Activated CD4-positive, alpha-beta T cell treated with anti-CD3 and anti-CD28 coated beads, Interleukin-2, amount 10 ng/mL, durations not matched to agents 24 days and 14 days (primary cell): Measurements from ENCODE around the gene MS4A13. TPM values are rescaled to one million over a fixed set of nuclear protein-coding genes. Genes with fewer than 3 reads are reported as not detected.

Experiments used
- DNase-seq: peaks from one replicate; pipeline ENCODE4 v3.0.0; 2022
- H3K27ac Mint-ChIP-seq: one replicate; pipeline ENCODE4 v1.8.0; 2022; ENCODE audit warnings: mild to moderate bottlenecking, mixed read lengths
- H3K27me3 Mint-ChIP-seq: one replicate; pipeline ENCODE4 v1.8.0; 2022; ENCODE audit warnings: mixed read lengths
- H3K36me3 Mint-ChIP-seq: one replicate; pipeline ENCODE4 v1.8.0; 2022; ENCODE audit warnings: low read depth, mild to moderate bottlenecking, mixed read lengths
- H3K4me1 Mint-ChIP-seq: one replicate; pipeline ENCODE4 v1.8.0; 2021; ENCODE audit warnings: mixed read lengths
- H3K4me3 Mint-ChIP-seq: one replicate; pipeline ENCODE4 v1.8.0; 2022; ENCODE audit warnings: mild to moderate bottlenecking, moderate library complexity, mixed read lengths
- H3K9me3 Mint-ChIP-seq: one replicate; pipeline ENCODE4 v1.8.0; 2021; ENCODE audit warnings: mixed read lengths
- intact Hi-C: fragments of 100-400 bp; cut with micrococcal nuclease; formaldehyde crosslinking; loops from one replicate; pipeline ENCODE4 v1.15.1; 2023
- total RNA-seq: library from RNA; stranded (reverse); gene quantifications from 2 replicates; pipeline ENCODE4 v1.2.3, GENCODE V29; 2022

Gene MS4A13, protein sequence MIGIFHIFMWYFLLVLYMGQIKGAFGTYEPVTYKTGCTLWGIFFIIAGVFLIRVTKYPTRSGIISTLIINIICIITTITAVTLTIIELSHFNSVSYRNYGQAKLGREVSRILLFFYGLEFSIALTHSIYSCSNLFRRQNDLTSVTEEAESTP
- not detected in 2 replicates for total RNA-seq

- H3K27ac Mint-ChIP-seq: no peak within 1 kb of the TSS
- no peak for DNase-seq
- intact Hi-C loops: no loop called here
- H3K9me3 Mint-ChIP-seq: no peaks in the 10 kb centered on the region
- peaks cover 10% of the 10 kb centered on the region for H3K27me3 Mint-ChIP-seq
- H3K36me3 Mint-ChIP-seq: no peaks in the 10 kb centered on the region
- no peak within 1 kb of the TSS for H3K4me3 Mint-ChIP-seq
- no peaks in the 10 kb centered on the region for H3K4me1 Mint-ChIP-seq
Measured at GRCh38 chr11:60515144-60515855, at the start of gene MS4A13. Gene MS4A13, plus strand, starts transcription at chr11:60515392. Its CDS starts 2,692 bp downstream, at chr11:60518084.

- Mint-ChIP-seq H3K27ac (no peak overlapping the region), H3K9me3 (no peaks in the 10 kb centered on the region), H3K27me3 (peaks cover 23% of the 10 kb centered on the region), H3K4me1 (no peaks in the 10 kb centered on the region), H3K4me3 (no peak overlapping the region), H3K36me3 (no peaks in the 10 kb centered on the region)
- DNase-seq: no peak
- intact Hi-C loops: no loop called here
Measured at GRCh38 chr11:60468829-60469228, 46.4 kb upstream of the MS4A13 start.

GRCh38 chr11:60469723-60470122 lies 45.5 kb upstream of the MS4A13 start:
- no peak for DNase-seq
- peaks cover 25% of the 10 kb centered on the region for H3K27me3 Mint-ChIP-seq
- H3K4me3 Mint-ChIP-seq: no peak overlapping the region
- H3K36me3 Mint-ChIP-seq: no peaks in the 10 kb centered on the region
- H3K9me3 Mint-ChIP-seq: no peaks in the 10 kb centered on the region
- no peaks in the 10 kb centered on the region for H3K4me1 Mint-ChIP-seq
- H3K27ac Mint-ChIP-seq: no peak overlapping the region
- intact Hi-C loops: no loop called here

DNA sequence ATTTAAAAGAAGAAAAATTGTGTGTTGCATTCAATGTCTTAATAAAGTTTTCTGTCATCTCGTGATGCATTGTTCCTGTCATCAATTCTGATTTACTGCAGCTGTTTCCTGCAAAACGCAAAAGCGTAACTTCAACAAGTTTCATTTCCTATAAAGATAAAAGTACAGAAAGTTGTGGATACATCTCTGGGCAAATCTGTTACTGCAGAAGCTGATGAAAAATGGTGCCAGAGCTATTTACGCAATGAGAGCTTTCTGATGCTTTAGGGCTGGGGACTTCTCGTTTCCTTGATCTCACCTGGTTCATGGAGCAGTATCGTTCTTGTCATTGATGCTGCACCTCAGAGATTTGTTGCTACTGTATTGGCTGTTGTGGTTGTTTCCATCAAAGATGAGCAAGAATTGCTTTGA lies 38.2 kb upstream of the MS4A13 start:
- DNase-seq: no peak
- Mint-ChIP-seq H3K27me3 (peaks cover 23% of the 10 kb centered on the region), H3K4me1 (peaks cover 1% of the 10 kb centered on the region), H3K4me3 (no peak overlapping the region), H3K9me3 (no peaks in the 10 kb centered on the region), H3K27ac (no peak overlapping the region), H3K36me3 (no peaks in the 10 kb centered on the region)
- intact Hi-C loops: no loop called here

DNA sequence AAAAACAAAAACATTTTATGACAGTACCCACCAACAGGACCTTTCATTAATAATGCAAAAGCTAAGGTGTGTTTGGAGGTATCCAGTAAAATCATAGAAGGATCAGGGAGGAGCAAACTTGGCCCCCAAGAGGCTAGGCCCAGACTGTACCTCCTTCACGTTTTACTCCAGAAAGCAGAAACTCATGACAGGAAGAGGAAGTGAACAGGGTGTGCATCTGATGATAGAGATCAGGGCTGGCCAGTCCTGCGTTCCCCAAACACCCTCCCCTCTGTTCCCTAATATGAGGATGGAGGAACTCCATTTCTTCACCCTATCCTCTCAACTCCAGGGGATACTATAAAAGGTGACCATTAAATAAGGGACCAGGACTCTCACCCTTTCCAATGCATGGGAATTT lies 32.8 kb upstream of the MS4A13 start:
- no peaks in the 10 kb centered on the region for H3K36me3 Mint-ChIP-seq
- H3K4me3 Mint-ChIP-seq: no peak overlapping the region
- H3K27me3 Mint-ChIP-seq: peaks cover 20% of the 10 kb centered on the region
- no peaks in the 10 kb centered on the region for H3K4me1 Mint-ChIP-seq
- intact Hi-C loops: no loop called here
- no peaks in the 10 kb centered on the region for H3K9me3 Mint-ChIP-seq
- no peak overlapping the region for H3K27ac Mint-ChIP-seq
- DNase-seq: no peak

- Mint-ChIP-seq H3K4me3 (no peak overlapping the region), H3K27ac (no peak overlapping the region), H3K4me1 (no peaks in the 10 kb centered on the region), H3K9me3 (no peaks in the 10 kb centered on the region), H3K36me3 (no peaks in the 10 kb centered on the region), H3K27me3 (peaks cover 9% of the 10 kb centered on the region)
- DNase-seq: peak; percentile 59
- intact Hi-C loops: loop anchor here (5.0 kb wide), 1 partner anchor 119 kb away; no protein-coding TSS in a partner anchor
Measured at GRCh38 chr11:60485987-60486386, 29.2 kb upstream of the MS4A13 start.

GRCh38 chr11:60492488-60493009 lies 22.6 kb upstream of the MS4A13 start, which contains the start of gene MS4A12:
Gene MS4A12, plus strand, starts transcription at chr11:60492778. Its CDS starts 4,541 bp downstream, at chr11:60497319.
- no peaks in the 10 kb centered on the region for H3K36me3 Mint-ChIP-seq
- no peak for DNase-seq
- no peaks in the 10 kb centered on the region for H3K4me1 Mint-ChIP-seq
- H3K27ac Mint-ChIP-seq: no peak within 1 kb of the TSS
- H3K27me3 Mint-ChIP-seq: peaks cover 27% of the 10 kb centered on the region
- H3K9me3 Mint-ChIP-seq: no peaks in the 10 kb centered on the region
- H3K4me3 Mint-ChIP-seq: no peak within 1 kb of the TSS
- intact Hi-C loops: no loop called here

DNA sequence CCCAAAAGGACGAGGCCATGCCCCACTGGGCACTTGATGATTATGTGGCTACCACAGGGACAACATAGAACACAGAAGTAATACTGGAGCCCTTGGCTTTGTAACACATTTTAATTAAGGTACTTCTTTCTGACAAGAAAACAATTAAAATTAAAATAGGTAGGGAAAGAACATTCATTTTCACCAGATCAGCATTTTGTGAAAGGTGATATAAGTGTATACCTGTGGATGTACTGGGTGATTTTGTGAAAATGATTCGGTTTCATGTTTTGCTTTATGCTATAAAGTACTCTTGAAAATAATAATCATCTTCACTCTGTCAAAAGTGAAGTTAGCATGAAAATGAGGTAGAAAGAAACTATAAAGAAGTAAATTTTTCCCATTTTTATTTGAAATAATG lies 21.7 kb upstream of the MS4A13 start:
- Mint-ChIP-seq H3K9me3 (no peaks in the 10 kb centered on the region), H3K36me3 (no peaks in the 10 kb centered on the region), H3K4me3 (no peak overlapping the region), H3K4me1 (no peaks in the 10 kb centered on the region), H3K27me3 (peaks cover 31% of the 10 kb centered on the region), H3K27ac (no peak overlapping the region)
- intact Hi-C loops: no loop called here
- no peak for DNase-seq

GRCh38 chr11:60498399-60498798 lies 16.8 kb upstream of the MS4A13 start:
- no peak overlapping the region for H3K27ac Mint-ChIP-seq
- no peak for DNase-seq
- peaks cover 66% of the 10 kb centered on the region for H3K27me3 Mint-ChIP-seq
- no peaks in the 10 kb centered on the region for H3K4me1 Mint-ChIP-seq
- H3K36me3 Mint-ChIP-seq: no peaks in the 10 kb centered on the region
- H3K4me3 Mint-ChIP-seq: no peak overlapping the region
- intact Hi-C loops: no loop called here
- no peaks in the 10 kb centered on the region for H3K9me3 Mint-ChIP-seq

GRCh38 chr11:60498853-60499252 lies 16.3 kb upstream of the MS4A13 start:
- Mint-ChIP-seq H3K27me3 (peaks cover 68% of the 10 kb centered on the region), H3K4me1 (peaks cover under 1% of the 10 kb centered on the region), H3K4me3 (no peak overlapping the region), H3K9me3 (no peaks in the 10 kb centered on the region), H3K36me3 (no peaks in the 10 kb centered on the region), H3K27ac (no peak overlapping the region)
- DNase-seq: no peak
- intact Hi-C loops: no loop called here

GRCh38 chr11:60500276-60500910 lies 14.8 kb upstream of the MS4A13 start:
- Mint-ChIP-seq H3K9me3 (peaks cover 4% of the 10 kb centered on the region), H3K4me3 (no peak overlapping the region), H3K27me3 (peaks cover 63% of the 10 kb centered on the region), H3K27ac (no peak overlapping the region), H3K4me1 (peaks cover 12% of the 10 kb centered on the region), H3K36me3 (no peaks in the 10 kb centered on the region)
- DNase-seq: no peak
- intact Hi-C loops: no loop called here

DNA sequence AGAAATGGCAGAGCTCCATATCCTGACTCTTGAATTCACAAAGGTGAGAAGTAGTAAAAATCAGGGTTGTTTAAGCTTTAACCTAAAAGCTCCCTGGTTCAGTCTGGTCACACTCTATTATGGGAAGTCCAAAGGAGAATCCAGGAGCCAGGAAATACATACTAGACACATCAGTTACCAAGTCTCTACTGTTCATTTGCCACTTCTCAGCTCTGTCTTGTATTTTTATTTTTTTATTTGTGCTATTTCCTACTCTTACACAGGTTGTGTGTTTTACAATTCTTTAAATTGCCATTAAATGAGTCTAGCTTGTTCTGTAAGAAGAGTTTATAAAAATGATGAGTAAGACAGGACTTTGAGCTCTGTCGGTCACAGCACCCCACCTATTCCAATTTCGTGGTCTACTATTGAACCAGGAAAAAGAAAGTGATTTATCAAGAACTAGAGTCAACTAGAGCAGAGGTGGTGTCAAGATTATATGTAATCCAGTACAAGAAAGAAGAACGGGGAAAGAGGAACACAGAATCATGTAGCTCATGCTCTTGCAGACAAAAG lies 12.9 kb upstream of the MS4A13 start:
- no peak for DNase-seq
- intact Hi-C loops: no loop called here
- Mint-ChIP-seq H3K36me3 (no peaks in the 10 kb centered on the region), H3K4me1 (peaks cover 12% of the 10 kb centered on the region), H3K27ac (no peak overlapping the region), H3K4me3 (no peak overlapping the region), H3K9me3 (peaks cover 4% of the 10 kb centered on the region), H3K27me3 (peaks cover 68% of the 10 kb centered on the region)

GRCh38 chr11:60504219-60504905 lies 10.8 kb upstream of the MS4A13 start:
- peak; percentile 74 for DNase-seq
- peaks cover 12% of the 10 kb centered on the region for H3K4me1 Mint-ChIP-seq
- no peak overlapping the region for H3K4me3 Mint-ChIP-seq
- no peak overlapping the region for H3K27ac Mint-ChIP-seq
- H3K9me3 Mint-ChIP-seq: peaks cover 4% of the 10 kb centered on the region
- H3K27me3 Mint-ChIP-seq: peaks cover 56% of the 10 kb centered on the region
- H3K36me3 Mint-ChIP-seq: no peaks in the 10 kb centered on the region
- intact Hi-C loops: no loop called here
